GM23338 (cell line): Measurements from ENCODE around the gene IL12B.

Source experiments
- CREB1 ChIP-seq: fragments of 250-450 bp; sonication (Bioruptor Pico); IDR thresholded peaks from 2 replicates; pipeline ENCODE4 v1.5.0; 2020; ENCODE audit warnings: low read depth, mild to moderate bottlenecking, moderate library complexity
- CTCF ChIP-seq, 2 experiments: fragments of 200-600 bp in 1 of 2; sonication (generic) in 1 of 2; conservative IDR thresholded peaks; 2 replicates each; pipeline versions ENCODE4 v1.5.1 to v1.6.1; 2016 to 2017; ENCODE audit warnings: antibody characterized with exemption in 2 of 2, low read depth in 2 of 2, mild to moderate bottlenecking in 2 of 2, moderate library complexity in 1 of 2
- ETS1 ChIP-seq: IDR thresholded peaks from 2 replicates; pipeline ENCODE4 v1.6.1; 2016; ENCODE audit warnings: antibody characterized with exemption
- EZH2 ChIP-seq: fragments of 200-600 bp; sonication (generic); IDR thresholded peaks from one replicate; pipeline ENCODE4 v1.8.0; 2017; ENCODE audit warnings: antibody characterized with exemption, mild to moderate bottlenecking, low read depth; ENCODE audit not compliant: unreplicated experiment
- EZH2phosphoT487 ChIP-seq: fragments of 200-600 bp; sonication (generic); IDR thresholded peaks from one replicate; pipeline ENCODE4 v1.8.1; 2018; ENCODE audit warnings: antibody characterized with exemption; ENCODE audit not compliant: unreplicated experiment
- JUNB ChIP-seq: IDR thresholded peaks from one replicate; pipeline ENCODE4 v1.6.1; 2016; ENCODE audit warnings: antibody characterized with exemption; ENCODE audit not compliant: unreplicated experiment
- NANOG ChIP-seq: IDR thresholded peaks from 2 replicates; pipeline ENCODE4 v1.6.1; 2016; ENCODE audit warnings: antibody characterized with exemption, borderline replicate concordance
- POLR2AphosphoS5 ChIP-seq: IDR thresholded peaks from 2 replicates; pipeline ENCODE4 v1.6.1; 2016; ENCODE audit warnings: antibody characterized with exemption, low read depth
- REST ChIP-seq: IDR thresholded peaks from one replicate; pipeline ENCODE4 v1.6.1; 2018; ENCODE audit warnings: antibody characterized with exemption; ENCODE audit not compliant: unreplicated experiment
- STAT1 ChIP-seq: IDR thresholded peaks from one replicate; pipeline ENCODE4 v1.6.1; 2016; ENCODE audit warnings: antibody characterized with exemption; ENCODE audit not compliant: unreplicated experiment
- ZNF114 ChIP-seq: fragments of 250-450 bp; sonication (Bioruptor Pico); IDR thresholded peaks from 2 replicates; pipeline ENCODE4 v1.5.0; 2020; ENCODE audit warnings: mild to moderate bottlenecking, moderate library complexity
- ZNF331 ChIP-seq: fragments of 250-450 bp; sonication (Bioruptor Pico); IDR thresholded peaks from 2 replicates; pipeline ENCODE4 v1.5.0; 2020; ENCODE audit warnings: low read depth, mild to moderate bottlenecking, moderate library complexity
- ZNF462 ChIP-seq: fragments of 250-450 bp; sonication (Bioruptor Pico); IDR thresholded peaks from 2 replicates; pipeline ENCODE4 v1.5.0; 2020; ENCODE audit warnings: mild to moderate bottlenecking, moderate library complexity

- TF ChIP-seq POLR2AphosphoS5 (no peak), CTCF (conservative IDR thresholded peaks at IDR 0.05; ENCODE audit: low read depth in 2 of 2) (no peak), EZH2 (no peak), ETS1 (no peak), EZH2phosphoT487 (no peak), REST (no peak), JUNB (no peak), ZNF114 (no peak), CREB1 (CRISPR knock-in tag) (no peak), STAT1 (no peak), NANOG (no peak), ZNF331 (CRISPR knock-in tag) (no peak), ZNF462 (CRISPR knock-in tag) (no peak)
Measured at GRCh38 chr5:159317849-159318248, 12.4 kb downstream of the IL12B start.
